GM23248 (cell line): Measurements from ENCODE around the gene CEACAM6. TPM values are rescaled to one million over a fixed set of nuclear protein-coding genes. Genes with fewer than 3 reads are reported as not detected.

Experiments
- DNase-seq: peaks from one replicate; pipeline ENCODE4 v3.0.0-alpha.2; 2015
- H2AFZ ChIP-seq: fragments of 200-600 bp; sonication (generic); 2 replicates; pipeline ENCODE4 v1.6.1; 2016; ENCODE audit warnings: antibody characterized with exemption
- H3F3A ChIP-seq: fragments of 200-600 bp; sonication (generic); 2 replicates; pipeline ENCODE4 v1.6.1; 2016; ENCODE audit warnings: mild to moderate bottlenecking, antibody characterized with exemption, mixed run types; ENCODE audit not compliant: insufficient read depth
- H3K27ac ChIP-seq: fragments of 200-600 bp; sonication (generic); 2 replicates; pipeline ENCODE4 v1.5.1; 2016; ENCODE audit warnings: mild to moderate bottlenecking
- H3K27me3 ChIP-seq: fragments of 200-600 bp; sonication (generic); replicated peaks from 2 replicates; pipeline ENCODE4 v1.6.1; 2016; ENCODE audit warnings: mild to moderate bottlenecking; ENCODE audit not compliant: insufficient read depth
- H3K36me3 ChIP-seq: fragments of 200-600 bp; sonication (generic); 2 replicates; pipeline ENCODE4 v1.6.1; 2016; ENCODE audit warnings: low read depth, mild to moderate bottlenecking
- H3K4me1 ChIP-seq: fragments of 200-600 bp; sonication (generic); 2 replicates; pipeline ENCODE4 v1.6.1; 2016; ENCODE audit warnings: mild to moderate bottlenecking; ENCODE audit not compliant: insufficient read depth
- H3K4me2 ChIP-seq: fragments of 200-600 bp; sonication (generic); one replicate; pipeline ENCODE4 v1.6.1; 2016; ENCODE audit warnings: mild to moderate bottlenecking; ENCODE audit not compliant: unreplicated experiment
- H3K4me3 ChIP-seq: fragments of 200-600 bp; sonication (generic); 2 replicates; pipeline ENCODE4 v1.5.1; 2016; ENCODE audit warnings: mild to moderate bottlenecking
- H3K79me2 ChIP-seq: fragments of 200-600 bp; sonication (generic); 2 replicates; pipeline ENCODE4 v1.6.1; 2016; ENCODE audit warnings: mild to moderate bottlenecking; ENCODE audit not compliant: insufficient read depth
- H3K9ac ChIP-seq: fragments of 200-600 bp; sonication (generic); 2 replicates; pipeline ENCODE4 v1.6.1; 2016; ENCODE audit warnings: mild to moderate bottlenecking
- H3K9me2 ChIP-seq: fragments of 200-600 bp; sonication (generic); 2 replicates; pipeline ENCODE4 v1.6.1; 2016; ENCODE audit warnings: mixed run types, mild to moderate bottlenecking, moderate library complexity; ENCODE audit not compliant: insufficient read depth
- H3K9me3 ChIP-seq: fragments of 200-600 bp; sonication (generic); one replicate; pipeline ENCODE4 v1.6.1; 2017; ENCODE audit warnings: low read depth
- H4K20me1 ChIP-seq: fragments of 200-600 bp; sonication (generic); 2 replicates; pipeline ENCODE4 v1.6.0; 2016; ENCODE audit not compliant: insufficient read depth
- EZH2 ChIP-seq: fragments of 200-600 bp; sonication (generic); IDR thresholded peaks from 2 replicates; pipeline ENCODE4 v1.6.1; 2018; ENCODE audit warnings: antibody characterized with exemption, mild to moderate bottlenecking; ENCODE audit not compliant: insufficient read depth, poor library complexity, severe bottlenecking
- EZH2phosphoT487 ChIP-seq: fragments of 200-600 bp; sonication (generic); IDR thresholded peaks from 2 replicates; pipeline ENCODE4 v1.6.1; 2018; ENCODE audit warnings: antibody characterized with exemption, moderate library complexity, mild to moderate bottlenecking, low read depth; ENCODE audit not compliant: insufficient read depth
- WGBS, 2 experiments: methylation state at CpG; one replicate each; pipeline ENCODE4 v1.1.6; 2015 to 2017; ENCODE audit warnings: low lambda C conversion rate in 2 of 2, low coverage in 1 of 2; ENCODE audit errors: missing lambda C conversion rate in 2 of 2; 5-methylcytosine and 5-hydroxymethylcytosine counted together
- in situ Hi-C: fragments of 300-500 bp; cut with MboI; formaldehyde crosslinking; loops from 2 replicates; pipeline ENCODE4 v1.15.0; 2020
- polyA plus RNA-seq: library from polyadenylated mRNA; unstranded; fragments of >200 nt; fragmentation: Nextera tagmentation; extraction: Ambion mirVana; gene quantifications from 2 replicates; pipeline ENCODE4 v1.2.1, GENCODE V29; 2016
- total RNA-seq: library from RNA; depleted of rRNA; stranded (reverse); fragments of >200 nt; shearing (Covaris generic); gene quantifications from 2 replicates; pipeline ENCODE4 v1.2.3, GENCODE V29; 2014; rRNA removed

The CEACAM6 gene
- total and polyA plus RNA-seq, 2 experiments from 2014 or later, result not detected

DNA sequence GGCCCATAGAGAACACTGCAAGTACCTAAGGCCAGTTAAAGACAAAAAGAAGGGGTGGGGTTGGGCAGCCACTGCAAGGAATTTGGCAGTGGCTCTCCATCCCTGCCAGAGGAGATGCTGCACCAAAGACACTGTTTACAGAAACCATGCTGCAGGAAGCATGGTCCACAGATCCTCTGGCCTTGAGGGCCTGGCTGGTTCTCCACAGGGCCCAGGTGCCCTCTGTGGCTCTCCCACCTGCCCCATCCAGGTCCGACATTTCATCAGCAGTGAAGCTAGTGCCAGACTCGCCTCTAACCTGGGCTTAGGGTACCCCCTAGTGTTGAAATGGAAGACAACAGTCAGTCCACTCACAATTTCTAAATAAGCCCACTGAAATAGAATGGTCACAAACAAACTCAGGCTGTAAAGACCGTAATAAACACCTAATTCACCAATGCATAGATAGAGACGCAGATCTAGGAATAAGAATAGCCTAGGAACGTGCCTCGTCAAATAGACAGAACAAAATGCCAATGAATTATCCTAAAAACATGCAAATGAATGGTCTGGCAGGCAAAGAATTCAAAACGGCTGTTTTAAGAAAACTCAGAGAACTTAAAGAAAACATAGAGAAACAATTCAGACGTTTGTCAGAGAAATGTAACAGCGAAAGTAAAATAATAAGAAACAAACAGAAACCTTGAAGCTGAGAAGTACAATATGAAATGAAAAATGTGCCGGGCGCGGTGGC, 65.8 kb downstream of the CEACAM6 start:
- Histone ChIP-seq H3K27ac (no peak overlapping the region), H3K9me2 (no peaks in the 10 kb centered on the region), H3K36me3 (no peaks in the 10 kb centered on the region), H2AFZ (no peak overlapping the region), H3K9me3 (no peaks in the 10 kb centered on the region), H3K27me3 (peaks cover 19% of the 10 kb centered on the region), H3K4me3 (no peak overlapping the region), H3K4me1 (no peaks in the 10 kb centered on the region), H3K4me2 (no peak overlapping the region), H3K79me2 (no peaks in the 10 kb centered on the region), H3F3A (no peaks in the 10 kb centered on the region), H3K9ac (no peak overlapping the region), H4K20me1 (no peaks in the 10 kb centered on the region)
- WGBS, 2 experiments, result 17 to 22% methylated on average over 12 of the region's 12 CpGs
- TF ChIP-seq EZH2phosphoT487 (no peak), EZH2 (no peak)
- peak; percentile 51 for DNase-seq
- in situ Hi-C loops, result no loop called here

Other genes starting within 250 kb of the CEACAM6 start
- not detected in 2 replicates for gene CEACAM21, start 179.4 kb upstream of the CEACAM6 start, total RNA-seq
- not detected in 2 replicates for gene CEACAM21, start 179.4 kb upstream of the CEACAM6 start, polyA plus RNA-seq
- not detected in 2 replicates for gene CEACAM4, start 128.5 kb upstream of the CEACAM6 start, total RNA-seq
- not detected in 2 replicates for gene CEACAM4, start 128.5 kb upstream of the CEACAM6 start, polyA plus RNA-seq
- gene CEACAM7, start 67.3 kb upstream of the CEACAM6 start, total RNA-seq, result not detected in 2 replicates
- gene CEACAM7, start 67.3 kb upstream of the CEACAM6 start, polyA plus RNA-seq, result not detected in 2 replicates
- not detected in 2 replicates for gene CEACAM5, start 46.9 kb upstream of the CEACAM6 start, total RNA-seq
- not detected in 2 replicates for gene CEACAM5, start 46.9 kb upstream of the CEACAM6 start, polyA plus RNA-seq
- gene CEACAM3, start 41.1 kb downstream of the CEACAM6 start, total RNA-seq, result not detected in 2 replicates
- not detected in 2 replicates for gene CEACAM3, start 41.1 kb downstream of the CEACAM6 start, polyA plus RNA-seq
- gene LYPD4, start 89.2 kb downstream of the CEACAM6 start, total RNA-seq, result not detected in 2 replicates
- gene LYPD4, start 89.2 kb downstream of the CEACAM6 start, polyA plus RNA-seq, result not detected in 2 replicates
- not detected in 2 replicates for gene DMRTC2, start 89.5 kb downstream of the CEACAM6 start, total RNA-seq
- gene DMRTC2, start 89.5 kb downstream of the CEACAM6 start, polyA plus RNA-seq, result not detected in 2 replicates
- gene RPS19, start 104.7 kb downstream of the CEACAM6 start, total RNA-seq, result 296 and 881 TPM in 2 replicates
- 2,308 and 2,316 TPM in 2 replicates for gene RPS19, start 104.7 kb downstream of the CEACAM6 start, polyA plus RNA-seq
- not detected in 2 replicates for gene CD79A, start 121.7 kb downstream of the CEACAM6 start, total RNA-seq
- gene CD79A, start 121.7 kb downstream of the CEACAM6 start, polyA plus RNA-seq, result 0.49 TPM in 1 of 2 replicates, not detected in the other
- gene ARHGEF1, start 127.7 kb downstream of the CEACAM6 start, total RNA-seq, result 44.6 and 46.2 TPM in 2 replicates
- 44.3 and 49.6 TPM in 2 replicates for gene ARHGEF1, start 127.7 kb downstream of the CEACAM6 start, polyA plus RNA-seq
- gene ERFL, start 172.9 kb downstream of the CEACAM6 start, total RNA-seq, result not detected in 2 replicates
- not detected in 2 replicates for gene ERFL, start 172.9 kb downstream of the CEACAM6 start, polyA plus RNA-seq
- gene RABAC1, start 203.8 kb downstream of the CEACAM6 start, total RNA-seq, result 294 and 405 TPM in 2 replicates
- 470 and 473 TPM in 2 replicates for gene RABAC1, start 203.8 kb downstream of the CEACAM6 start, polyA plus RNA-seq
- 0.11 and 0.63 TPM in 2 replicates for gene ATP1A3, start 238.7 kb downstream of the CEACAM6 start, total RNA-seq
- gene ATP1A3, start 238.7 kb downstream of the CEACAM6 start, polyA plus RNA-seq, result 0.34 and 0.36 TPM in 2 replicates